ENCODE measurements around the gene GGN. TPM values are rescaled to one million over a fixed set of nuclear protein-coding genes. Genes with fewer than 3 reads are reported as not detected.
"Not testable (repeated sequence)": the region's sequence is repeated elsewhere in the genome, so short reads cannot be mapped to it uniquely, and the experiment has no call there.

GGN gene
- polyA plus RNA-seq, 1 experiment = 0.44 TPM

- Histone ChIP-seq H3K27me3 (ENCODE audit: control insufficient read depth, insufficient read depth, low read length) (peaks cover 1% of the 10 kb centered on the region; the same call in 1 of the 2 replicates), H3K4me3 (ENCODE audit: low read depth, low read length) (no peak overlapping the region), H3K36me3 (ENCODE audit: control insufficient read depth, insufficient read depth, low read length) (peaks cover 4% of the 10 kb centered on the region; the same call in 1 of the 2 replicates)
- DNase-seq (ENCODE audit: low read depth) = no peak
- CTCF ChIA-PET = interaction anchor here (4.6 kb wide), 1 partner anchor 7 kb away, joined by 40 read pairs; the partner anchor contains the start of gene FAM98C
- POLR2A ChIA-PET = no interaction called here
- TF ChIP-seq CTCF (IDR thresholded peaks at IDR 0.05; ENCODE audit: insufficient read depth, low read depth, low read length) = no peak
Observed at GRCh38 chr19:38411041-38411712, 23.3 kb upstream of the GGN start.

GRCh38 chr19:38410407-38410806 is 22.6 kb upstream of the GGN start:
- H3K4me3 ChIP-seq (ENCODE audit: low read depth, low read length); DNase-seq (ENCODE audit: low read depth); POLR2A ChIA-PET; H3K27me3 ChIP-seq (ENCODE audit: control insufficient read depth, insufficient read depth, low read length); CTCF ChIA-PET; H3K36me3 ChIP-seq (ENCODE audit: control insufficient read depth, insufficient read depth, low read length): not testable (repeated sequence)

GRCh38 chr19:38409631-38410133 is 21.8 kb upstream of the GGN start:
- peaks cover 5% of the 10 kb centered on the region; the same call in 1 of the 2 replicates for H3K36me3 ChIP-seq (ENCODE audit: control insufficient read depth, insufficient read depth, low read length)
- CTCF ChIA-PET = interaction anchor here (0.8 kb wide), 1 partner anchor 105 kb away, joined by 3 read pairs; no protein-coding TSS in a partner anchor
- DNase-seq (ENCODE audit: low read depth) = no peak

GRCh38 chr19:38405276-38405675 is 17.4 kb upstream of the GGN start:
- peaks cover 5% of the 10 kb centered on the region; the same call in 1 of the 2 replicates for H3K36me3 ChIP-seq (ENCODE audit: control insufficient read depth, insufficient read depth, low read length)
- DNase-seq (ENCODE audit: low read depth) = no peak
- no peak for TF ChIP-seq CTCF (IDR thresholded peaks at IDR 0.05; ENCODE audit: insufficient read depth, low read depth, low read length)
- POLR2A ChIA-PET = no interaction called here
- H3K27me3 ChIP-seq (ENCODE audit: control insufficient read depth, insufficient read depth, low read length) = no peaks in the 10 kb centered on the region
- H3K4me3 ChIP-seq (ENCODE audit: low read depth, low read length) = no peak overlapping the region
- CTCF ChIA-PET = interaction anchor here (3.2 to 3.8 kb wide), 2 partner anchors 8 to 230 kb away, joined by 40 to 47 read pairs; no protein-coding TSS in a partner anchor

More at GRCh38 chr19:38409631-38410133, 21.8 kb upstream of the GGN start:
- Histone ChIP-seq H3K27me3 (ENCODE audit: control insufficient read depth, insufficient read depth, low read length) (peaks cover 1% of the 10 kb centered on the region; the same call in 1 of the 2 replicates), H3K4me3 (ENCODE audit: low read depth, low read length) (no peak overlapping the region)
- POLR2A ChIA-PET = no interaction called here
- TF ChIP-seq CTCF (IDR thresholded peaks at IDR 0.05; ENCODE audit: insufficient read depth, low read depth, low read length) = no peak

- no peak for TF ChIP-seq CTCF (IDR thresholded peaks at IDR 0.05; ENCODE audit: insufficient read depth, low read depth, low read length)
- ChIA-PET POLR2A (no interaction called here), CTCF (interaction anchor here (2.5 to 3.8 kb wide), 4 partner anchors 8 to 533 kb away, joined by 4 to 47 read pairs (median 24); partner anchors contain the start of gene GGN)
- no peak overlapping the region for H3K4me3 ChIP-seq (ENCODE audit: low read depth, low read length)
- no peak for DNase-seq (ENCODE audit: low read depth)
- peaks cover 5% of the 10 kb centered on the region; the same call in 1 of the 2 replicates for H3K36me3 ChIP-seq (ENCODE audit: control insufficient read depth, insufficient read depth, low read length)
- H3K27me3 ChIP-seq (ENCODE audit: control insufficient read depth, insufficient read depth, low read length) = no peaks in the 10 kb centered on the region
Observed at GRCh38 chr19:38404858-38405257, 17.0 kb upstream of the GGN start.
